Frontal cortex (tissue), 4 donors: ENCODE measurements around the gene KLHL13. TPM values are rescaled to one million over a fixed set of nuclear protein-coding genes. Genes with fewer than 3 reads are reported as not detected.
A peak's percentile ranks its signal among the peaks of the same experiment; 100 is the strongest.
"Not testable (repeated sequence)": the region's sequence is repeated elsewhere in the genome, so short reads cannot be mapped to it uniquely, and the experiment has no call there.

Experiments used
- DNase-seq, 2 donors: peaks; one replicate each; pipeline ENCODE4 v3.0.0; 2012; ENCODE audit warnings: low spot score in 2 of 2
- FAIRE-seq: peaks from 2 replicates; lab custom pipeline; 2012; peaks lifted over from hg19 to GRCh38; lab: Jason Lieb, UNC
- total RNA-seq: library from RNA; depleted of rRNA; stranded (reverse); fragments of >200 nt; gene quantifications from one replicate; pipeline ENCODE4 v1.2.3, GENCODE V29; 2014
- donor health status: control.
- donor health status: control.
- donor health status: control.

The KLHL13 gene
- total RNA-seq, 1 donor from 2014 or later, result 93.3 TPM

- FAIRE-seq, result no peak
Measured at GRCh38 chrX:117996918-117997480, 119.6 kb downstream of the KLHL13 start.

DNA sequence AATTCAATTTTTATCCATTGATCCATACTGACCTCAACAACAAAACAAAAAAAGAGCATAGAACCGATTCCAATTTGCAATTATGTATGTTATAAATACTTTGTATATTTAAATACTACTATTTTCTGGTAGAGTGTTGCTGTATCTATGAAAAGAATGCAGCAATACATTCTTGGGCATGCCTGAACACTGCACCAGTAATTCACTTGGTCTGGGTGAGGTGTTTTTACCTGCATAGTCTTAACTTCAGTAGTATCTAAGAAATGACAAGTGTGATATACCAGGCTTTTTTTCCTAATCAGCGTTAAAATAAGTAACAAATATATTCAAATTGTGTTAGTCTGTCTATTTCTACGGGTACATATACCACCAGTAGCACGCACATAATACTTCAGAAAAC is 120.2 kb downstream of the KLHL13 start:
- FAIRE-seq (no peak), DNase-seq (no peak)

More at GRCh38 chrX:117996918-117997480, 119.6 kb downstream of the KLHL13 start:
- peak in 1 of 2 donors; percentile 2 for DNase-seq

DNA sequence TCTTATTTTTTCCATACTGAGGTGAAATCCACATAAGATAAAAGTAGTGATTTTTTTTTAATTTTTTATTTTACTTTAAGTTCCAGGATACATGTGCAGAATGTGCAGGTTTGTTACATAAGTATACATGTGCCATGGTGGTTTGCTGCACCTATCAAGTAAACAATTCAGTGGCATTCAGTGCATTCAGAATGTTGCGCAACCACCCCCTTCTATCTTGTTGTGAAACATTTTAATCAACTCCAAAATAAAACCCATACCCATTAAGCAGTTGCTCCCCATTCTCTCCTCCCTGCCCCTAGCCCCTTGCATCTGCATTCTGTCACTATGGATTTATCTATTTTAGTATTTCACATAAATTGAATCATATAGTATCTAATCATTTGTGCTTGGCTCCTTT is 121.2 kb downstream of the KLHL13 start:
- no peak for DNase-seq
- FAIRE-seq, result no peak

DNA sequence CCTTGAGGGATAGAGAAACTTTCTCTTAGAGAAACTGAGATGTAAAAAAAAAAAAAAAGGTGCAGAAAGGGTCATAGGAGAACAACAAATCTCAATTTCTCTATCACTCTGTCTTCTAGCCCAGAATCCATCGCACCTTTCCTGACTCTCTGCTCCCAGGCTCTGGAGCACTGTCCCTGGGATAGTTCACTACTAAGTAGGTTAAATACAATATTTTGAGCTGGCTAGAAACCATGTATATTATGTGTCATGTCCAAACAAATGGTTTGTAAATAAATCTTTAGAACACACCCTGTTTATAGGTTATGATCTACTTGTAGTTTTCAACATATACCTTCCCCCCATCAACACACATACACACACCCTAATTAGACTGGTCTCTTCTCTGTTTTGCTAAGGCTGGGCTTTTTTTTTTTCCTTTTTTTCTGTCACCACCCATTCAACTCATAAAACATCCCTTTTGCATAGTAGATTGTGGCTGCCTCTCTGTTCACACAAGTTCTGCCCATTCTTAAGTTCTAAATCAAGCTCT is 124.4 kb downstream of the KLHL13 start:
- DNase-seq (no peak), FAIRE-seq (no peak)

- DNase-seq (no peak), FAIRE-seq (no peak)
Measured at GRCh38 chrX:117990438-117990837, 126.2 kb downstream of the KLHL13 start.

DNA sequence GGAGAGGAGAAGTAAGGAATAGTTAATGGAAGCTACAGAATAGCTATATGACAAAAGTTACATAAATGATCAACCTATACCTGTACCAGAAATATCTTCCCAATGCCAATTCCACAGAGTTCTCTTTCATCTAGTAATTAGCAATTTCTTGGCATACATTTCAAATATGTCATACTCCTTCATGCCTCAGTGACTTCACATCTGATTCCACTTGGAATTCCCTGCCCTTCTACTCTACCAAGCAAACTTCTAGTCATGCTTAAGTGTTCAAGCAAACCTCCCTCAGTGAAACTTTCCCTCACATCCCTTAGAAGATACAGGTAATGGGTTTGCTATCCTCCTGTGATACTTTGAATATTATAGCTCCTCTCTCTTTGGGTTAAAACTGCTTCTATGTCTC is 127.1 kb downstream of the KLHL13 start:
- FAIRE-seq (no peak), DNase-seq (no peak)

DNA sequence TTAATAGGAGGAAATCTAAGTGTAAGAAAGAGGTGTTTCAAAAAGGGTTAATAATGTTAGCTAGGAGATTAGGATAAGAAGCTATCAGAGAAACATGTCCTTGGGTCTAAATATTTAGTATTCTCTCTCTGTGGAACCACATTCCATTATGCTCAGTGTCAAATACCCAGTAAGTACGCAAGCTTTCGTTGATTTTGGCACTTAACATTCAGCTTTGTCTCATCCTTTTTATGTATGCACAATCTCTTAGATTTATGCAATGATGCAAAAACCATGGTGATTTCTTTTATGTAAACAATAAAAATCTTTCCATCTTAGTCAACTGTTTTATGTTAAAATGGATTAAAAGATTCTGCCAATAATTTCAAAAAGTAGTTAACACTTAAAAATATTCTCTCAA is 129.2 kb downstream of the KLHL13 start:
- DNase-seq, result no peak
- FAIRE-seq, result no peak

- no peak for FAIRE-seq
- no peak for DNase-seq
Measured at GRCh38 chrX:117985241-117985640, 131.4 kb downstream of the KLHL13 start.

DNA sequence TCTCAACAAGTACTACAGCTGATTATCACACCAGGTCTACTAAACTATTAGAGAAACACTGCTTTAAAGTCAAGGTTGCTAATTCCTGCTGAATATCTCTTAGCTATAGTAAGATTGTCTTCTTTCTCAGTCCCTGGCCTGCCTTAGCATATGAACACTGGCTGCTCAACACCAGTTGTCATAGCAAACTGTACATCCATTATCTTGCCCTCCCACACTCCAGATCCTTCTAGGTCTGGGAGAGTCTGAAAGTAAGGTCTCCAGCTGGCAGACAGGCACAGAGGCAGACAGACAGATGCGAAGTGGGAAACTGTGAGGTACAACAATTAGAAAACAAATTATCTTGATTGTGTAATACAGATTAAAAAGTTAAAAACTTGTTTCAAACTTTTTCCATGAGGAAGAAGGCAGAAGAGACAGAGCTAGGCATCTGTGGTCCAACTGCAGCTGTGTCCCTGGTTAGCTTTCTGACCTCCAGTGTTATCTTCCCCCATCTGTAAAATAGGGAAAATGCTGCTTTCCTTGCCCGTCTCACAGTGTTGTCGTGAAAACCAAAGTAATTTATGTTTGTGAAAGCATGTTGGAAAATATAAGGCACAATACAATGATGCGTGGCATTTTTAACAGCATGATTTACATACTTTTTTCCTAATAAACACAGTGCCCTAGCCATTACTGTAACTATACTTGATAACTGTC is 133.8 kb downstream of the KLHL13 start:
- FAIRE-seq (no peak), DNase-seq (no peak)

DNA sequence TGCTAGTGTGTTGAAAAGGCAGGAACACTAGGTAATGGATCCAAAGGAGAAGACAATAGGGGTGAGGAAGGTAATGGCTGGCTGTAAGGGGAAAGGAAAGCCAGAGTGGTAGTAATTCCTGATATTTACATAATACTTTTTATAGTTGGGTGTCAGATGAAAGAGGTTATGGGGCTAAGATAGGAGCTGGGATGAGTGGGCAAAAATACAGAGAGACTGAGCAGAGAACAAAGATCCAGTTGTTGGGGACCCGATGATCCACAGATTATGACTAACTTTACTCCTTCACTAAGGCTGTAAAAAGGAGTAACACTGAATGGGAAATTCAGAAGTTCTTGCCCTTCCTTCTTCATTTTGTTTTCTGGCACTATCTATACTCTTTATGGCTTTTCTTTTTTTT is 138.2 kb downstream of the KLHL13 start:
- DNase-seq, result no peak
- no peak for FAIRE-seq

GRCh38 chrX:117977526-117977925 is 139.1 kb downstream of the KLHL13 start:
- FAIRE-seq (no peak), DNase-seq (no peak)

DNA sequence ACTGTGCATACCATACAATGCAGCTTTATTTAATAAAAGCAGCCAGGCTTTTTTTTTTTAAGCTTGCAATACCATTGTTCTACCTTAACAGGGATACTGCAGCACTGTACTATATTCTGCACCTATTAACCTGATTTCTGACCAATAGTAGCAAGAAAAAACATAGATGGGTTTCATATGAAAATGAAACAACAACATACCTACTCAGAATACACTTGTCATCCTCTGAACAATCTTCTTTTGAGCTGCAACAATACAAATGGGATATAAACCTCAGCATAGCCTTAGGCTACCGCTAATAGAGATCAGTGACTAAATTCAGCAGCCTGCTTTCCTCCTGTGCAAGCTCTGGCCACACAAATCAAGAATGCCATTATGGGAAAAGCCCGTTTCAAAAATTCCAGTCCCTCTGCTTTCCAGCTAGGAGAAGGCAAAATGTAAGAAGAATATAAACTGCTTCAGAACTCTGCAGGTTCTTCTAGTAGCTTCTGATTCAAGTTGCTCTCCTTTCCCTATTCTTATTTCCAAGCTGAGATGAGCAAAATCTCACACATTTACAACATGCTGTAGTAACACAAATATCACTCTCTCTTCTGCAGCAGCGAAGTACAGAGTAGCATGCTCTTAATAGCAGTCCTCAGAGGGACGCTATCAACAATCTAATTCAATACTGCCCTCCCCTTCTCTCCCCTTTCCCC is 143.4 kb downstream of the KLHL13 start:
- no peak for FAIRE-seq

DNA sequence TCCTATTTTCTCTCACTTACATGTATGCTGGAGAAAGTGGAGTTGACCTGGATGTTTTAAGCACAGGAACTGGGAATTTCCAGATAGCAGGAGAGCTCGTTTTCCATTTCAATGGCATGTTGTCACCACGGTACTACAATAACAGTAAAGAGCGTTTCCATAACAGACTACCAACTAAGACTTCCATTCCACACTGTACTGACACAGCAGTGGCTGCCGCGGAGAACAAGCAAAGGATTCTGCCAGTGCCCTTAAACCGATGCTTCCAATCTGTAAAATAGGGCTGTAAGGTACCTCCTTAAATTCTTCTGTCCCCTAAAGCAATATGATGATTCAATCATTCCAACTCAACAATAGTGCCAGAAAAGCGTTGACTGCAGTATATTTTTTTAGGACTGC is 143.9 kb downstream of the KLHL13 start:
- DNase-seq, result no peak
- FAIRE-seq, result no peak

More for the DNA sequence above, 143.4 kb downstream of the KLHL13 start:
- DNase-seq, result no peak

- DNase-seq (no peak), FAIRE-seq (no peak)
Measured at GRCh38 chrX:117969782-117970181, 146.8 kb downstream of the KLHL13 start.

- DNase-seq (no peak), FAIRE-seq (no peak)
Measured at GRCh38 chrX:117969328-117969727, 147.3 kb downstream of the KLHL13 start.

GRCh38 chrX:117959045-117959444 is 157.6 kb downstream of the KLHL13 start:
- FAIRE-seq, result no peak

DNA sequence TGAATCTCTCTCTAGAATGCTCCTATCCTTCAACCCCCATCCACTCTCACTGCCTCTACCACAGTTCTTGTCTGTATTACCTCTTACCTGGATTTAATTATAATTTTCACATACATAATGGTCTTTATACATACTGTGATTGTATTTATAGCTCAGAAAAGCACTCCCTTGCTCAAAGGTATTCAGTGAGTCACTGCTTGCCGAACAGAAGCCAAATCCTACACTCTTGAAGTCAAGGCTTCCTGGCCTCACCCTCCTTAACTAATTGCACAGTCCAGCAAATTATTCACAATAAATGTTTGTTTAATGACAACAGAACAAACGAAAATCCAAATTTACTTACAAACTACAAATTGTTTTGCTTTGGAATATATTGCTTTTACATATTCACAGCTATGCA is 159.5 kb downstream of the KLHL13 start:
- no peak for FAIRE-seq
- DNase-seq, result no peak

More at GRCh38 chrX:117959045-117959444, 157.6 kb downstream of the KLHL13 start:
- DNase-seq, result no peak

DNA sequence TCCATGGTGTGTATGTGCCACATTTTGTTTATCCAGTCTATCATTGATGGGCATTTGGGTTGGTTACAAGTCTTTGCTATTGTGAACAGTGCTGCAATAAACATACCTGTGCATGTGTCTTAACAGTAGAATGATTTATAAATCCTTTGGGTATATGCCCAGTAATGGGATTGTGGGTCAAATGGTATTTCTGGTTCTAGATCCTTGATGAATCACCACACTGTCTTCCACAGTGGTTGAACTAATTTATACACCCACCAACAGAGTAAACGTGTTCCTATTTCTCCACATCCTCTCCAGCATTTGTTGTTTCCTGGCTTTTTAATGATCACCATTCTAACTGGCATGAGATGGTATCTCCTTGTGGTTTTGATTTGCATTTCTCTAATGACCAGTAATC is 177.3 kb downstream of the KLHL13 start:
- FAIRE-seq, result not testable (repeated sequence)

DNA sequence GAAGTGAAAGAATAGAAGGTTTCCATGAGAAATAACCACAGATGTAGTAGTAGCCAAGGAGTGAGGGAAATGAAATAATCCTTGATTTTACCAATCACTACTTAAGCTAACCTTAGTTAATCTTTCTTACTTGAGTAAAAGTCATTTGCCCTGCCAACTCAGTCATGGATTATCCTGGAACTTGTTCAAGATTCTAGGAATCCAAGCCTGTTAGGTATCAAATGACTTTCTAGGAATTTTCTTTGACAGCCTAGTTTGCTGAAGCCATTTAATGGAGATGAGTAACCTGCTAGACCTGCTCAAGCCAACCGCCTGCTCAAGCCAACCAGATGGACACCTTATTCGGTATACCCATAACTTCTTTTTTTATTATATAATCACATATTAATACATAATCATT is 180.5 kb downstream of the KLHL13 start:
- no peak for FAIRE-seq

More for the DNA sequence above, 177.3 kb downstream of the KLHL13 start:
- DNase-seq, result not testable (repeated sequence)

DNA sequence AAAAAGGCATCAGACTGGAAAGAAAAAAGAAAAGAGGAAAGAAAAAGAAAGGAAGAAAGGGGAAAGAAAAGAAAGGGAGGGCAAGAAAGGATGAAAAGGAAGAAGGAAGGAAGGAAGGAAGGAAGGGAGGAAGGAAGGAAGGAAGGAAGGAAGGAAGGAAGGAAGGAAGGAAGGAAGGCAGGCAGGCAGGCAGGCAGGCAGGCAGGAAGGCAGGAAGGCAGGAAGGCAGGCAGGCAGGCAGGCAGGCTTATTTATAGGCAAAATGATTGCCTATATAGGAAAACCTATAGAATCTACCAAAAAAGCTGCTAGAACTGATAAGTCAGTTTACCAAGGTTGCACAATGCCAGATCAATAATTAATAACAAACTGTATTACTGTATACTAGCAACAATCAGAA is 186.5 kb downstream of the KLHL13 start:
- not testable (repeated sequence) for FAIRE-seq, DNase-seq

More for the DNA sequence above, 180.5 kb downstream of the KLHL13 start:
- DNase-seq, result no peak

GRCh38 chrX:117919755-117920154 is 196.9 kb downstream of the KLHL13 start:
- FAIRE-seq (no peak), DNase-seq (no peak)
